ENCODE results near the gene C2. TPM values are rescaled to one million over a fixed set of nuclear protein-coding genes. Genes with fewer than 3 reads are reported as not detected.

The C2 gene
- total RNA-seq, 1 experiment from 2014 or later = 0.66 TPM

DNA sequence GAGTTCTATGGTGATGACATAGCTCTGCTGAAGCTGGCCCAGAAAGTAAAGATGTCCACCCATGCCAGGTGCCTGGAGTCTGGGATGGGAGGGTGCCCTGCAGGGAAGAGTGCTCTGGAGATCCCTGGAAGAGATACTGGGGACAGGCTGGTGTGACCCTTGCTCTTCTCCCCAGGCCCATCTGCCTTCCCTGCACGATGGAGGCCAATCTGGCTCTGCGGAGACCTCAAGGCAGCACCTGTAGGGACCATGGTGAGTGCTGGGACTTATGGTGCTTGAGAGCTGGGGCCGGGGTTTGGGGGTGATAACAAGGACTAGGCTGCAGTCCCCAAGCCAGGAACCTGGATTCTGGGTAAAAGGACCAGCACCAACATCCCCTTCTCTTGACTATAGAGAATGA, 16.2 kb downstream of the C2 start:
- H2BK120ac ChIP-seq (ENCODE audit: low read depth, low read length, poor library complexity, severe bottlenecking) = no peak overlapping the region
- WGBS (ENCODE audit: extremely low coverage, insufficient read length, low lambda C conversion rate) = no CpG with 5 or more reads among the region's 3 CpGs
- no peak overlapping the region for H3K27ac Mint-ChIP-seq
- no peaks in the 10 kb centered on the region for H3K79me2 ChIP-seq (ENCODE audit: insufficient read depth, low read length)
- H3T11ph ChIP-seq (ENCODE audit: low read length) = no peak overlapping the region
- no peak overlapping the region for H4K8ac ChIP-seq (replicated peaks; ENCODE audit: insufficient read length, low read depth, low read length)
- H4K91ac ChIP-seq (ENCODE audit: insufficient read length, low read depth, low read length) = no peak overlapping the region
- no peaks in the 10 kb centered on the region for H3K79me1 ChIP-seq (ENCODE audit: insufficient read depth, low read depth, low read length, poor library complexity, severe bottlenecking)
- H3K4me1 Mint-ChIP-seq = peaks cover 11 to 17% of the 10 kb centered on the region in 2 experiments
- no peak for DNase-seq
- H2BK12ac ChIP-seq (ENCODE audit: insufficient read length, low read depth, low read length) = no peak overlapping the region
- no peak overlapping the region for H4K5ac ChIP-seq (ENCODE audit: insufficient read length, low read depth, low read length)
- H2BK5ac ChIP-seq (ENCODE audit: insufficient read length, low read length) = no peak overlapping the region
- no peak overlapping the region for H3K23ac ChIP-seq (ENCODE audit: insufficient read length, low read depth, low read length)
- TF ChIP-seq, protein P1, sequence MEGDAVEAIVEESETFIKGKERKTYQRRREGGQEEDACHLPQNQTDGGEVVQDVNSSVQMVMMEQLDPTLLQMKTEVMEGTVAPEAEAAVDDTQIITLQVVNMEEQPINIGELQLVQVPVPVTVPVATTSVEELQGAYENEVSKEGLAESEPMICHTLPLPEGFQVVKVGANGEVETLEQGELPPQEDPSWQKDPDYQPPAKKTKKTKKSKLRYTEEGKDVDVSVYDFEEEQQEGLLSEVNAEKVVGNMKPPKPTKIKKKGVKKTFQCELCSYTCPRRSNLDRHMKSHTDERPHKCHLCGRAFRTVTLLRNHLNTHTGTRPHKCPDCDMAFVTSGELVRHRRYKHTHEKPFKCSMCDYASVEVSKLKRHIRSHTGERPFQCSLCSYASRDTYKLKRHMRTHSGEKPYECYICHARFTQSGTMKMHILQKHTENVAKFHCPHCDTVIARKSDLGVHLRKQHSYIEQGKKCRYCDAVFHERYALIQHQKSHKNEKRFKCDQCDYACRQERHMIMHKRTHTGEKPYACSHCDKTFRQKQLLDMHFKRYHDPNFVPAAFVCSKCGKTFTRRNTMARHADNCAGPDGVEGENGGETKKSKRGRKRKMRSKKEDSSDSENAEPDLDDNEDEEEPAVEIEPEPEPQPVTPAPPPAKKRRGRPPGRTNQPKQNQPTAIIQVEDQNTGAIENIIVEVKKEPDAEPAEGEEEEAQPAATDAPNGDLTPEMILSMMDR (conservative IDR thresholded peaks at IDR 0.05) = no peak
- H3K4ac ChIP-seq (ENCODE audit: low read depth, low read length) = no peak overlapping the region
- H3K56ac ChIP-seq (ENCODE audit: insufficient read length, low read depth, low read length) = no peak overlapping the region
- H3K14ac ChIP-seq (ENCODE audit: insufficient read depth, low read length) = no peak overlapping the region
- H3K4me1 ChIP-seq (ENCODE audit: insufficient read depth, low read length) = peaks cover 2% of the 10 kb centered on the region; the same call in 1 of the 2 replicates
- H3K23me2 ChIP-seq (ENCODE audit: insufficient read length, low read depth, low read length, poor library complexity, severe bottlenecking) = no peaks in the 10 kb centered on the region
- no peaks in the 10 kb centered on the region for H3K9me3 Mint-ChIP-seq
- H3K36me3 Mint-ChIP-seq (ENCODE audit: insufficient read depth in 1 of 3, low read depth in 3 of 3) = no peaks in the 10 kb centered on the region; a peak in 1 of 7 replicates
- no peak overlapping the region for H2BK15ac ChIP-seq (ENCODE audit: low read depth, low read length)
- H2AK5ac ChIP-seq (ENCODE audit: insufficient read length, low read length) = no peak overlapping the region
- H4K20me1 ChIP-seq (ENCODE audit: control insufficient read depth, insufficient read depth, insufficient read length) = peaks cover under 1% of the 10 kb centered on the region
- H3K18ac ChIP-seq (ENCODE audit: insufficient read length, low read depth, low read length) = no peak overlapping the region
- H3K27me3 Mint-ChIP-seq (ENCODE audit: low read depth) = peaks cover 62% of the 10 kb centered on the region
- H2AFZ ChIP-seq (ENCODE audit: low read length) = no peak overlapping the region
- no peak overlapping the region for H3K9ac ChIP-seq (ENCODE audit: extremely low read depth, insufficient read length, low read length)
- no peak overlapping the region for H3K4me3 Mint-ChIP-seq
- no peak overlapping the region for H3K27ac ChIP-seq (ENCODE audit: insufficient read length, low read depth, low read length)
- no peaks in the 10 kb centered on the region for H3K9me3 ChIP-seq (ENCODE audit: control insufficient read depth, low read depth, low read length)
- H3K4me2 ChIP-seq (ENCODE audit: insufficient read depth, insufficient read length, low read length) = no peak overlapping the region
- no peak overlapping the region for H2BK20ac ChIP-seq (ENCODE audit: low read depth, low read length, poor library complexity, severe bottlenecking)
- H3K27me3 ChIP-seq (ENCODE audit: insufficient read depth, low read length) = no peaks in the 10 kb centered on the region

Data from H9 (cell line).